HG02938 (cell line): ENCODE results near the gene HOXD13.

ENCODE experiments used
- ATAC-seq: cut with Tn5 transposase; IDR thresholded peaks from one replicate; pipeline ENCODE4 v1.9.1; 2021; ENCODE audit warnings: mild to moderate bottlenecking, moderate library complexity; ENCODE audit not compliant: unreplicated experiment

The HOXD13 gene

GRCh38 chr2:176118601-176119339 lies 26.2 kb downstream of the HOXD13 start:
- ATAC-seq, result no peak

GRCh38 chr2:176120364-176121189 lies 28.1 kb downstream of the HOXD13 start:
- ATAC-seq, result no peak

- ATAC-seq, result no peak
Observed at GRCh38 chr2:176121190-176122051, 28.9 kb downstream of the HOXD13 start.

- no peak for ATAC-seq
Observed at GRCh38 chr2:176122052-176122682, 29.6 kb downstream of the HOXD13 start.

GRCh38 chr2:176122683-176123410 lies 30.3 kb downstream of the HOXD13 start, which contains the start of gene HOXD9:
TSS of gene HOXD9 (plus strand) at chr2:176122719. CDS start at chr2:176122769, 50 bp downstream.
- ATAC-seq, result no peak

GRCh38 chr2:176123411-176124109 lies 31.0 kb downstream of the HOXD13 start:
- ATAC-seq, result no peak

GRCh38 chr2:176124110-176124946 lies 31.8 kb downstream of the HOXD13 start:
- no peak for ATAC-seq

GRCh38 chr2:176124947-176125771 lies 32.6 kb downstream of the HOXD13 start:
- ATAC-seq, result no peak

GRCh38 chr2:176125772-176126054 lies 33.2 kb downstream of the HOXD13 start:
- no peak for ATAC-seq

- no peak for ATAC-seq
Observed at GRCh38 chr2:176126929-176127773, 34.6 kb downstream of the HOXD13 start.

GRCh38 chr2:176127774-176128072 lies 35.2 kb downstream of the HOXD13 start:
- no peak for ATAC-seq

- ATAC-seq, result no peak
Observed at GRCh38 chr2:176128172-176128981, 35.9 kb downstream of the HOXD13 start.

GRCh38 chr2:176128982-176129796 lies 36.7 kb downstream of the HOXD13 start, which contains the start of gene HOXD8:
TSS of gene HOXD8 (plus strand) at chr2:176129705. CDS start at chr2:176130367, 662 bp downstream.
- no peak for ATAC-seq

- no peak for ATAC-seq
Observed at GRCh38 chr2:176129813-176130146, 37.3 kb downstream of the HOXD13 start.

GRCh38 chr2:176130147-176130956 lies 37.8 kb downstream of the HOXD13 start:
- no peak for ATAC-seq
